RWPE2 (cell line): Measurements from ENCODE around the gene KRT83.

Experiments
- ATAC-seq: fragments of 200-7000 bp; cut with Tn5 transposase; 3 replicates; pipeline ENCODE4 v1.9.1; 2021; ENCODE audit warnings: low read depth
- DNase-seq: peaks from one replicate; pipeline ENCODE4 v3.0.0-alpha.2; 2020; ENCODE audit warnings: low spot score
- H3K27ac ChIP-seq: fragments of 450-650 bp; 2 replicates; pipeline ENCODE4 v1.5.1; 2017; ENCODE audit warnings: mild to moderate bottlenecking; ENCODE audit not compliant: poor library complexity, severe bottlenecking
- H3K27me3 ChIP-seq: fragments of 250-450 bp; sonication (Bioruptor Pico); 2 replicates; pipeline ENCODE4 v1.5.1; 2021; ENCODE audit warnings: mild to moderate bottlenecking, moderate library complexity; ENCODE audit not compliant: insufficient read depth, poor library complexity, severe bottlenecking
- H3K36me3 ChIP-seq: fragments of 250-450 bp; sonication (Bioruptor Pico); 2 replicates; pipeline ENCODE4 v1.5.1; 2020; ENCODE audit warnings: low read depth, mild to moderate bottlenecking, moderate library complexity
- H3K4me1 ChIP-seq: fragments of 250-450 bp; sonication (Bioruptor Pico); 2 replicates; pipeline ENCODE4 v1.5.1; 2021; ENCODE audit warnings: mild to moderate bottlenecking, moderate library complexity; ENCODE audit not compliant: insufficient read depth, poor library complexity, severe bottlenecking
- H3K4me3 ChIP-seq: fragments of 250-450 bp; sonication (Bioruptor Pico); 2 replicates; pipeline ENCODE4 v1.5.1; 2021; ENCODE audit warnings: mild to moderate bottlenecking, moderate library complexity; ENCODE audit not compliant: severe bottlenecking
- H3K9me3 ChIP-seq: fragments of 250-450 bp; sonication (Bioruptor Pico); 2 replicates; pipeline ENCODE4 v1.5.1; 2021; ENCODE audit warnings: mild to moderate bottlenecking, moderate library complexity; ENCODE audit not compliant: severe bottlenecking
- TF ChIP-seq, protein P1 (sequence below): fragments of 450-650 bp; IDR thresholded peaks from one replicate; pipeline ENCODE4 v1.5.1; 2017; ENCODE audit warnings: mild to moderate bottlenecking, moderate library complexity; ENCODE audit not compliant: poor library complexity, severe bottlenecking

Gene KRT83

DNA sequence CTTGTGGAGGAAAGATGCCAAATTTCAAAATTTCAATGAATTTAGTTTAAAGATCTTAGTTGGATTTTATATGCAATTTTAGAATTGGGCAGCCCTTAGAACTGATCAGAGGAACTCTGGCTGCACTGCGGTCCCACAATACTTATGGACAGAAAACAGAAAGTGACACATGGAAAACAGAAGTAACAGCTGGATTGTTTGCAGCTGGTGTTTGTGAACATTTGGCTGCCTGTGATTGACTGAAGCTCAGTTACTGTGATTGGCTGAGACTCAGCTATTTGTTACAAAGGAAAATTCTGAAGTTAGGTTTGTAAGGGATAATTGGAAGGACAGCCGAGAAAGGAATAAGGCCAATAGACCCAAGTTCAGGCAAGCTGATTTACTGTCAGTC, 56.8 kb downstream of the KRT83 start:
- Histone ChIP-seq H3K27me3 (no peaks in the 10 kb centered on the region), H3K4me3 (no peak overlapping the region), H3K36me3 (no peaks in the 10 kb centered on the region), H3K9me3 (no peaks in the 10 kb centered on the region), H3K27ac (no peak overlapping the region), H3K4me1 (no peaks in the 10 kb centered on the region)
- TF ChIP-seq, protein P1, sequence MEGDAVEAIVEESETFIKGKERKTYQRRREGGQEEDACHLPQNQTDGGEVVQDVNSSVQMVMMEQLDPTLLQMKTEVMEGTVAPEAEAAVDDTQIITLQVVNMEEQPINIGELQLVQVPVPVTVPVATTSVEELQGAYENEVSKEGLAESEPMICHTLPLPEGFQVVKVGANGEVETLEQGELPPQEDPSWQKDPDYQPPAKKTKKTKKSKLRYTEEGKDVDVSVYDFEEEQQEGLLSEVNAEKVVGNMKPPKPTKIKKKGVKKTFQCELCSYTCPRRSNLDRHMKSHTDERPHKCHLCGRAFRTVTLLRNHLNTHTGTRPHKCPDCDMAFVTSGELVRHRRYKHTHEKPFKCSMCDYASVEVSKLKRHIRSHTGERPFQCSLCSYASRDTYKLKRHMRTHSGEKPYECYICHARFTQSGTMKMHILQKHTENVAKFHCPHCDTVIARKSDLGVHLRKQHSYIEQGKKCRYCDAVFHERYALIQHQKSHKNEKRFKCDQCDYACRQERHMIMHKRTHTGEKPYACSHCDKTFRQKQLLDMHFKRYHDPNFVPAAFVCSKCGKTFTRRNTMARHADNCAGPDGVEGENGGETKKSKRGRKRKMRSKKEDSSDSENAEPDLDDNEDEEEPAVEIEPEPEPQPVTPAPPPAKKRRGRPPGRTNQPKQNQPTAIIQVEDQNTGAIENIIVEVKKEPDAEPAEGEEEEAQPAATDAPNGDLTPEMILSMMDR = no peak
- ATAC-seq (no peak), DNase-seq (peak; percentile 2)
